Stimulated activated naive CD8-positive, alpha-beta T cell treated with anti-CD3 and anti-CD28 coated beads, Interleukin-15, Interleukin-2, amounts not matched to agents 100 U/mL and 50 U/mL, for 24 hours (primary cell): Measurements from ENCODE around the gene DSG2.

Source experiments
- ATAC-seq: fragments of 150-1000 bp; cut with Tn5 transposase; one replicate; pipeline ENCODE4 v1.10.0; 2021
- DNase-seq: peaks from one replicate; pipeline ENCODE4 v3.0.0; 2021

The DSG2 gene

DNA sequence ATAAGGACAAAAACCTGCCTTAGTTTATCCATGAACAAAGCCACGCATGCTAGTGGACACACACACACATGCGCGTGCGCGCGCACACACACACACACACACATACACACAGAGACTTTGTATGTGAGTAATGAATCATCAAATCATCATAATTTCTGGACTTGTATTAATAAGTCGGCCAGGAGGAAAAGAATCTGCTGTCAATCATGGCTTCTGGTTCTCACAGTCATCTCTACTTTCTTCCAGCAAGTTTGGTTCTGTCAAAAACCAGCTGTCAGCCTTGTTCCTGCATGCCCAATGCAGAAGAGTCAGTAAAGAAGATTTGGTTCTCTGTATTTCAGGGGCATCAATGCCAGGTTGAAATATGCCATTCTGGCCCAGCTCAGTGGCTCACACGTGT, 92.6 kb downstream of the DSG2 start:
- ATAC-seq (no peak), DNase-seq (no peak)

- ATAC-seq (no peak), DNase-seq (no peak)
Measured at GRCh38 chr18:31591113-31591512, 93.1 kb downstream of the DSG2 start.

DNA sequence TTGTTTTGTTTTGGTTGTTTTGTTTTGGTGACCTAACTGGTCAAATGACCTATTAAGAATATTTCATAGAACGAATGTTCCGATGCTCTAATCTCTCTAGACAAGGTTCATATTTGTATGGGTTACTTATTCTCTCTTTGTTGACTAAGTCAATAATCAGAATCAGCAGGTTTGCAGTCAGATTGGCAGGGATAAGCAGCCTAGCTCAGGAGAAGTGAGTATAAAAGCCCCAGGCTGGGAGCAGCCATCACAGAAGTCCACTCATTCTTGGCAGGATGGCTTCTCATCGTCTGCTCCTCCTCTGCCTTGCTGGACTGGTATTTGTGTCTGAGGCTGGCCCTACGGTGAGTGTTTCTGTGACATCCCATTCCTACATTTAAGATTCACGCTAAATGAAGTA, 93.7 kb downstream of the DSG2 start, which contains the start of gene TTR:
Gene TTR, plus strand, starts transcription at position 250 of the 400 bp plus-strand sequence. Its CDS starts 26 bp downstream, at position 276.
- ATAC-seq: no peak
- DNase-seq: no peak

DNA sequence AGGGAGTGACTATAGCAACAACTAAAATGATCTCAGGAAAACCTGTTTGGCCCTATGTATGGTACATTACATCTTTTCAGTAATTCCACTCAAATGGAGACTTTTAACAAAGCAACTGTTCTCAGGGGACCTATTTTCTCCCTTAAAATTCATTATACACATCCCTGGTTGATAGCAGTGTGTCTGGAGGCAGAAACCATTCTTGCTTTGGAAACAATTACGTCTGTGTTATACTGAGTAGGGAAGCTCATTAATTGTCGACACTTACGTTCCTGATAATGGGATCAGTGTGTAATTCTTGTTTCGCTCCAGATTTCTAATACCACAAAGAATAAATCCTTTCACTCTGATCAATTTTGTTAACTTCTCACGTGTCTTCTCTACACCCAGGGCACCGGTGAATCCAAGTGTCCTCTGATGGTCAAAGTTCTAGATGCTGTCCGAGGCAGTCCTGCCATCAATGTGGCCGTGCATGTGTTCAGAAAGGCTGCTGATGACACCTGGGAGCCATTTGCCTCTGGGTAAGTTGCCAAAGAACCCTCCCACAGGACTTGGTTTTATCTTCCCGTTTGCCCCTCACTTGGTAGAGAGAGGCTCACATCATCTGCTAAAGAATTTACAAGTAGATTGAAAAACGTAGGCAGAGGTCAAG, 94.7 kb downstream of the DSG2 start:
- ATAC-seq (no peak), DNase-seq (no peak)

DNA sequence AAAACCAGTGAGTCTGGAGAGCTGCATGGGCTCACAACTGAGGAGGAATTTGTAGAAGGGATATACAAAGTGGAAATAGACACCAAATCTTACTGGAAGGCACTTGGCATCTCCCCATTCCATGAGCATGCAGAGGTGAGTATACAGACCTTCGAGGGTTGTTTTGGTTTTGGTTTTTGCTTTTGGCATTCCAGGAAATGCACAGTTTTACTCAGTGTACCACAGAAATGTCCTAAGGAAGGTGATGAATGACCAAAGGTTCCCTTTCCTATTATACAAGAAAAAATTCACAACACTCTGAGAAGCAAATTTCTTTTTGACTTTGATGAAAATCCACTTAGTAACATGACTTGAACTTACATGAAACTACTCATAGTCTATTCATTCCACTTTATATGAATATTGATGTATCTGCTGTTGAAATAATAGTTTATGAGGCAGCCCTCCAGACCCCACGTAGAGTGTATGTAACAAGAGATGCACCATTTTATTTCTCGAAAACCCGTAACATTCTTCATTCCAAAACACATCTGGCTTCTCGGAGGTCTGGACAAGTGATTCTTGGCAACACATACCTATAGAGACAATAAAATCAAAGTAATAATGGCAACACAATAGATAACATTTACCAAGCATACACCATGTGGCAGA, 97.3 kb downstream of the DSG2 start:
- DNase-seq: no peak
- ATAC-seq: no peak

DNA sequence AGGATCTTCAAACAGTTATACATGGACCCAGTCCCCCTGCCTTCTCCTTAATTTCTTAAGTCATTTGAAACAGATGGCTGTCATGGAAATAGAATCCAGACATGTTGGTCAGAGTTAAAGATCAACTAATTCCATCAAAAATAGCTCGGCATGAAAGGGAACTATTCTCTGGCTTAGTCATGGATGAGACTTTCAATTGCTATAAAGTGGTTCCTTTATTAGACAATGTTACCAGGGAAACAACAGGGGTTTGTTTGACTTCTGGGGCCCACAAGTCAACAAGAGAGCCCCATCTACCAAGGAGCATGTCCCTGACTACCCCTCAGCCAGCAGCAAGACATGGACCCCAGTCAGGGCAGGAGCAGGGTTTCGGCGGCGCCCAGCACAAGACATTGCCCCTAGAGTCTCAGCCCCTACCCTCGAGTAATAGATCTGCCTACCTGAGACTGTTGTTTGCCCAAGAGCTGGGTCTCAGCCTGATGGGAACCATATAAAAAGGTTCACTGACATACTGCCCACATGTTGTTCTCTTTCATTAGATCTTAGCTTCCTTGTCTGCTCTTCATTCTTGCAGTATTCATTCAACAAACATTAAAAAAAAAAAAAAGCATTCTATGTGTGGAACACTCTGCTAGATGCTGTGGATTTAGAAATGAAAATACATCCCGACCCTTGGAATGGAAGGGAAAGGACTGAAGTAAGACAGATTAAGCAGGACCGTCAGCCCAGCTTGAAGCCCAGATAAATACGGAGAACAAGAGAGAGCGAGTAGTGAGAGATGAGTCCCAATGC, 98.3 kb downstream of the DSG2 start:
- no peak for DNase-seq
- no peak for ATAC-seq

GRCh38 chr18:31598021-31598805, 100.2 kb downstream of the DSG2 start:
- no peak for ATAC-seq
- DNase-seq: no peak
